Esophagus (tissue), 2 donors: ENCODE data around the gene FBXW10. TPM values are rescaled to one million over a fixed set of nuclear protein-coding genes. Genes with fewer than 3 reads are reported as not detected.
"Not testable (repeated sequence)": the region's sequence is repeated elsewhere in the genome, so short reads cannot be mapped to it uniquely, and the experiment has no call there.

ENCODE experiments used
- H3K27ac ChIP-seq, 2 donors: one replicate each; pipeline ENCODE4 v1.5.1; 2013; ENCODE audit warnings: low read depth in 2 of 2, mild to moderate bottlenecking in 2 of 2, inconsistent platforms in 1 of 2, low read length in 1 of 2, moderate library complexity in 1 of 2
- H3K27me3 ChIP-seq, 2 donors: one replicate each; pipeline ENCODE4 v1.6.1; 2013; ENCODE audit warnings: low read length in 2 of 2, control low read depth in 1 of 2, mild to moderate bottlenecking in 1 of 2; ENCODE audit not compliant: insufficient read depth in 2 of 2, control insufficient read depth in 1 of 2
- H3K36me3 ChIP-seq, 2 donors: one replicate each; pipeline ENCODE4 v1.6.1; 2013; ENCODE audit warnings: low read length in 1 of 2; ENCODE audit not compliant: control insufficient read depth in 2 of 2, insufficient read depth in 2 of 2
- H3K4me1 ChIP-seq, 2 donors: one replicate each; pipeline ENCODE4 v1.6.1; 2013; ENCODE audit warnings: low read length in 1 of 2; ENCODE audit not compliant: control insufficient read depth in 2 of 2, insufficient read depth in 2 of 2
- H3K4me3 ChIP-seq, 2 donors: one replicate each; pipeline ENCODE4 v1.5.1; 2013; ENCODE audit warnings: low read length in 2 of 2, mild to moderate bottlenecking in 2 of 2, low read depth in 1 of 2, moderate library complexity in 1 of 2
- H3K9me3 ChIP-seq, 2 donors: one replicate each; pipeline ENCODE4 v1.6.1; 2013; ENCODE audit warnings: mild to moderate bottlenecking in 2 of 2, low read depth in 1 of 2, low read length in 1 of 2, moderate library complexity in 1 of 2; ENCODE audit not compliant: control insufficient read depth in 2 of 2, insufficient read depth in 1 of 2
- WGBS, 2 donors: extraction: QIAGEN DNeasy Blood & Tissue Kit; methylation state at CpG; one replicate each; pipeline ENCODE4 v1.1.7; 2013; 5-methylcytosine and 5-hydroxymethylcytosine counted together
- polyA plus RNA-seq, 2 donors: library from polyadenylated mRNA; stranded (reverse); fragments of 200-250 nt; gene quantifications; one replicate each; pipeline ENCODE4 v1.2.3, GENCODE V29; 2013
- donor health status: healthy with polysubstance abuse.
- donor health status: Bipolar disorder and iron deficiency.

The FBXW10 gene
- polyA plus RNA-seq, 2 donors = 0.16 to 0.39 TPM

GRCh38 chr17:18781805-18782204 is 38.0 kb downstream of the FBXW10 start:
- peak overlapping the region in 1 of 2 donors; percentile 68 for H3K4me3 ChIP-seq
- H3K27ac ChIP-seq, H3K9me3 ChIP-seq, H3K4me1 ChIP-seq, H3K27me3 ChIP-seq, H3K36me3 ChIP-seq: not testable (repeated sequence)
- WGBS, 2 donors = 6 to 8% methylated on average over 2 to 3 of the region's 5 CpGs

- H3K9me3 ChIP-seq, H3K27ac ChIP-seq, H3K27me3 ChIP-seq, H3K4me3 ChIP-seq, H3K4me1 ChIP-seq, H3K36me3 ChIP-seq: not testable (repeated sequence)
- WGBS, 2 donors = 64 to 78% methylated on average over 1 of the region's 1 CpG
Measured at GRCh38 chr17:18785933-18786332, 42.1 kb downstream of the FBXW10 start.

GRCh38 chr17:18786890-18787289 is 43.0 kb downstream of the FBXW10 start:
- not testable (repeated sequence) for H3K36me3 ChIP-seq, H3K27ac ChIP-seq, H3K9me3 ChIP-seq, H3K4me1 ChIP-seq, H3K4me3 ChIP-seq, H3K27me3 ChIP-seq
- WGBS, 2 donors = 60 to 72% methylated on average over 4 of the region's 5 CpGs

GRCh38 chr17:18791402-18791801 is 47.5 kb downstream of the FBXW10 start:
- H3K4me1 ChIP-seq, H3K27me3 ChIP-seq, H3K9me3 ChIP-seq, H3K36me3 ChIP-seq, H3K4me3 ChIP-seq, H3K27ac ChIP-seq: not testable (repeated sequence)
- 60% methylated on average over 1 of the region's 1 CpG; no CpG with 5 or more reads in 1 of the 2 donors for WGBS, 2 donors

GRCh38 chr17:18794841-18795240 is 51.0 kb downstream of the FBXW10 start:
- not testable (repeated sequence) for H3K27me3 ChIP-seq, H3K27ac ChIP-seq, H3K9me3 ChIP-seq, H3K4me1 ChIP-seq, H3K4me3 ChIP-seq, H3K36me3 ChIP-seq
- 72 to 73% methylated on average over 4 of the region's 4 CpGs for WGBS, 2 donors

GRCh38 chr17:18796887-18797286 is 53.0 kb downstream of the FBXW10 start:
- H3K27ac ChIP-seq, H3K4me1 ChIP-seq, H3K36me3 ChIP-seq, H3K9me3 ChIP-seq, H3K27me3 ChIP-seq, H3K4me3 ChIP-seq: not testable (repeated sequence)

GRCh38 chr17:18803458-18804245 is 59.8 kb downstream of the FBXW10 start:
- H3K27ac ChIP-seq, H3K36me3 ChIP-seq, H3K4me3 ChIP-seq, H3K9me3 ChIP-seq, H3K4me1 ChIP-seq, H3K27me3 ChIP-seq: not testable (repeated sequence)
- WGBS, 2 donors = 76 to 82% methylated on average over 7 of the region's 7 CpGs

- not testable (repeated sequence) for H3K27me3 ChIP-seq, H3K36me3 ChIP-seq, H3K4me1 ChIP-seq, H3K27ac ChIP-seq, H3K4me3 ChIP-seq, H3K9me3 ChIP-seq
- 53 to 60% methylated on average over 3 of the region's 3 CpGs for WGBS, 2 donors
Measured at GRCh38 chr17:18815924-18816323, 72.1 kb downstream of the FBXW10 start.

- H3K4me1 ChIP-seq, H3K9me3 ChIP-seq, H3K27ac ChIP-seq, H3K36me3 ChIP-seq, H3K27me3 ChIP-seq, H3K4me3 ChIP-seq: not testable (repeated sequence)
- WGBS, 2 donors = 49 to 52% methylated on average over 9 of the region's 9 CpGs
Measured at GRCh38 chr17:18816489-18817371, 72.9 kb downstream of the FBXW10 start.

- H3K4me1 ChIP-seq, H3K4me3 ChIP-seq, H3K36me3 ChIP-seq, H3K27ac ChIP-seq, H3K9me3 ChIP-seq, H3K27me3 ChIP-seq: not testable (repeated sequence)
- 50 to 52% methylated on average over 1 of the region's 3 CpGs for WGBS, 2 donors
Measured at GRCh38 chr17:18821430-18821829, 77.6 kb downstream of the FBXW10 start.
